ENCODE data around the gene OR2L13.
"Not testable (repeated sequence)": the region's sequence is repeated elsewhere in the genome, so short reads cannot be mapped to it uniquely, and the experiment has no call there.

The OR2L13 gene

DNA sequence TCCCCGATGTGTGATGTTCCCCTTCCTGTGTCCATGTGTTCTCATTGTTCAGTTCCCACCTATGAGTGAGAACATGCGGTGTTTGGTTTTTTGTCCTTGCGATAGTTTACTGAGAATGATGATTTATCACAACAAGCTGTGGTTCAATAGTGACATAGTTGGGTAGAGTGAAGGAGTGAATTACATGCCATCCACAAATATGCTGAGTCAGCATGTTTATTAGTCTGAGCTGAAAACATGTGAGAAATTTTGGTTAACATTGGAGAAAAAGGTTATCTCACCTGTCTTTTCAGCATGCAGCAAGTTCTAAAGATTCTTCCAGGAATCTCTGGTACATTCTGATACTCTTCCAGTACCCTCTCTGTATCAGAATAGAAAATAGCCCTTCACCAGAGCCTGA, 29.4 kb upstream of the OR2L13 start:
- no peak for DNase-seq (ENCODE audit: low spot score)
- TF ChIP-seq, protein P1, sequence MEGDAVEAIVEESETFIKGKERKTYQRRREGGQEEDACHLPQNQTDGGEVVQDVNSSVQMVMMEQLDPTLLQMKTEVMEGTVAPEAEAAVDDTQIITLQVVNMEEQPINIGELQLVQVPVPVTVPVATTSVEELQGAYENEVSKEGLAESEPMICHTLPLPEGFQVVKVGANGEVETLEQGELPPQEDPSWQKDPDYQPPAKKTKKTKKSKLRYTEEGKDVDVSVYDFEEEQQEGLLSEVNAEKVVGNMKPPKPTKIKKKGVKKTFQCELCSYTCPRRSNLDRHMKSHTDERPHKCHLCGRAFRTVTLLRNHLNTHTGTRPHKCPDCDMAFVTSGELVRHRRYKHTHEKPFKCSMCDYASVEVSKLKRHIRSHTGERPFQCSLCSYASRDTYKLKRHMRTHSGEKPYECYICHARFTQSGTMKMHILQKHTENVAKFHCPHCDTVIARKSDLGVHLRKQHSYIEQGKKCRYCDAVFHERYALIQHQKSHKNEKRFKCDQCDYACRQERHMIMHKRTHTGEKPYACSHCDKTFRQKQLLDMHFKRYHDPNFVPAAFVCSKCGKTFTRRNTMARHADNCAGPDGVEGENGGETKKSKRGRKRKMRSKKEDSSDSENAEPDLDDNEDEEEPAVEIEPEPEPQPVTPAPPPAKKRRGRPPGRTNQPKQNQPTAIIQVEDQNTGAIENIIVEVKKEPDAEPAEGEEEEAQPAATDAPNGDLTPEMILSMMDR (IDR thresholded peaks at IDR 0.05; ENCODE audit: extremely low read depth, missing control alignments): no peak

DNA sequence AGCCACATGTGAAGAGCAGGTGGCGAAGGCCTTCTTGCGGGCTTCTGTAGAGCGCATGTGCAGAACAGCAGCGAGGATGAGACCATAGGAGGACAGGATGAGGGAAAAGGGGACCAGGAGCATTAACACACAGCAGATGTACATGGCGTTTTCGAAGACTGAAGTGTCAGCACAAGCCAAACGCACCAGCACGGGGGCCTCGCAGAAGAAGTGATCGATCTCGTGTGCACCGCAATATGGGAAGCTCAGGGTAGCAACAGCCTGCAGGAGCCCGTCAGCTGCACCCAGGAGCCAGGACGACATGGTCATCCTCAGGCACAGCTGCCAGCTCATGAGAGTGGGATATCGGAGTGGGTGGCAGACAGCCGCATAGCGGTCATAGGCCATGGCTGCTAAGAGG, 11.1 kb upstream of the OR2L13 start:
- not testable (repeated sequence) for DNase-seq (ENCODE audit: low spot score)

DNA sequence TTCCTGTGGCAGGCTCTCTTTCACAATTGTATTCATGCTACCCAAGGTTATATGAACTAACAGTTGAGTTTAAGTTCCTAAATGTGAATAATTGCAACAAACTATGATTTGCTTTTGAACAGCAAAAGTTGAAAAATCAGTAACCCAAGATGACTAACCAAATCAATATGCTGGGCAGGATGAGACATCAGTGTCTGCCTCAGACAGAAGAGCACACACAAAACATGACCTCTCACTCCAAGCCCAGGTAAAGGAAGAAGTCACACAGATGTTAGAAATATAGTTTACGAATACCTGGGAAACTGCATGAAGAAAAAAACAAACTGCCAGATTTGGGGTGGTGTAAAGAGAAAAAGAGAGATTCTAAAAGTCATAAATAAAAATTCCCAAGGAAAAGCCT, 3.5 kb downstream of the OR2L13 start:
- DNase-seq (ENCODE audit: low spot score): no peak
- TF ChIP-seq, protein P1 (IDR thresholded peaks at IDR 0.05; ENCODE audit: extremely low read depth, missing control alignments): no peak

DNA sequence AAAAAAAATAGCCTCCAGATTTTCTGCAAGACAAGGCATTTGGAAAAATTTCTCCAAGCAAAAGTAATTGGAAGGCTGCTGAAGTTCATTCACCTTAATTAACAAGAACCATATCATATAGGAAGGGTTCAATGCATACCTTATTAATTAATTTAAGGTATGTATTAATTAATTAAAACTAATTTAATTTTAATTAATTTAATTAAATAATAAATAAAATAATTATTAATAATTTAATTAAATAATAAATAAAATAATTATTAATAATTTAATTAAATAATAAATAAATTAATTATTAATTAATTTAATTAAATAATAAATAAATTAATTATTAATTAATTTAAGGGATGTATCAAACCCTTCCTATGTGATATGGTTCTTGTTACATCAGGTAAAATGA, 7.9 kb downstream of the OR2L13 start:
- TF ChIP-seq, protein P1 (IDR thresholded peaks at IDR 0.05; ENCODE audit: extremely low read depth, missing control alignments): no peak
- no peak for DNase-seq (ENCODE audit: low spot score)

DNA sequence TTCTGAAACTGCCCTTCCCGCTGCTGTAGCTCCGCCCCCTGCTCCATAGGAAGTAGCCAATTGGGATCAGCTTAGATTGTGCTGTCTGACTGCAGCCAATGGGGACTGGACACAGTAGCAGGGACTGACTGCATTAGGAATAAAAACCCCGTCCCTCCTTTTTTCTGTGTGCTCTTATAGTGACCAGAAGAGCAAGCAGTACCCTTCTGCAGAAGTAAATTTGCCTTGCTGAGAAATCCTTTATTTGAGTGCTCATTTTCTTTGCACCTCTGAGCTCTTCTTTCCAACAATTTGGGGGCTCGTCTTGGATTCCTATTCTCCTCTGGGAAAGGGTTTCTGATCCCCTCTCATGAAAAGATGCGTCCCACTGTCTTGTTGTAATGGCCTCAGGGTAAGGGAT, 16.2 kb downstream of the OR2L13 start:
- TF ChIP-seq, protein P1 (IDR thresholded peaks at IDR 0.05; ENCODE audit: extremely low read depth, missing control alignments): no peak
- no peak for DNase-seq (ENCODE audit: low spot score)

DNA sequence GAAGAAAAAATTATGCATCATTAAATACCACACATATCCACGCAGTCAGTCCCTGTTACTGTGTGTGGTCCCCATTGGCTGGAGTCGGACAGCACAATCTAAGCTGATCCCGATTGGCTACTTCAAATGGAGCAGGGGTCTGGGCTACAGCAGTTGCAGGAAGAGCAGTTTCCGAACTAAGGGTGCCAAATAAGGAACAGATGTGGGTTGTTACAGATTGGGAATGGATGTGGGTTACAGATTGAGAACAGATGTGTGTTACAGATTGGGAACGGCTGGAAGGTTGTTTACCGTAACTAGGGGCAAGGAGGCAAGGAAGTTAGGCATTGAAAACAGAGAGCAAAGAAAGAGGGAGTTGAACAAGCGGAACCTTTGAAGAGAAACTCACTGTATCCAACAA, 19.9 kb downstream of the OR2L13 start:
- TF ChIP-seq, protein P1 (IDR thresholded peaks at IDR 0.05; ENCODE audit: extremely low read depth, missing control alignments): no peak
- no peak for DNase-seq (ENCODE audit: low spot score)

DNA sequence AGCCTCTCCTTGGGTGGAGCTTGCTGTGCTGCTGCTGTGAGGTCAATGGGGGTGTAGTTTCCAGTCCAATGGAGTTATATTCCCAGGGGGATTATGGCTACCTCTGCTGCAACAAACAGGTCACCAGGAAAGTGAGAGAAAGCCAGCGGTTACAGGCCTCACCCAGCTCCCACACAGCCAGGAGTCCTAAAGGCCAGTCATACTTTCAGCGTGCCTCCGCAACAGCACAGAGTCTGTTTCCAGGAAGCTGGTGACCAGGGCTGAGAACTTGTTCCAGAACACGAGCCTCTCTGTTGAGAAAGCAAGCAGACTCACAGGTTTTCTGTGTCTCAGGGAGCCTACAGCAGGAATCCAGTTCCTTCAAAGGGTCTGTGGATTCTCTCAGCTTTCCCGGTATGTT, 32.7 kb downstream of the OR2L13 start:
- TF ChIP-seq, protein P1 (IDR thresholded peaks at IDR 0.05; ENCODE audit: extremely low read depth, missing control alignments): no peak
- no peak for DNase-seq (ENCODE audit: low spot score)

DNA sequence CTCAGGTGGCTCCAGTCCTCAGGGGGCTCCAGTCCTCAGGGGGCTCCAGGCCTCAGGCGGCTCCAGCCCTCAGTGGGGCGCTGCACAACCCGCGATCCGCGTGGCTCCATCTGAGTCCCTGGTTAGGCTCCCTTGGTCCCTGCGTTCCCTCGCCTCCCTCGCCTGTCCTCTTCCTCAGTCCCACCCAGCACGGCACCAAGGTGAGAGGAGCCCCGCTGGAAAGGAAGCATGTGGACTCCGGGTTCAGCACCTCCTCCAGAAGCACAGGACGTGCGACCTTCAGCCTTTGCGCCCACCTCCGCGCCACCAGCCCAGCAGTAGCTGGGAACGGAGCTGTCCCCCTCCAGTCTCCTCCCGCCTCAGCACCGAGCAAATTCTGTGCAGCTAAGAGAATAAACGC, 41.8 kb downstream of the OR2L13 start:
- no peak for DNase-seq (ENCODE audit: low spot score)
- TF ChIP-seq, protein P1 (IDR thresholded peaks at IDR 0.05; ENCODE audit: extremely low read depth, missing control alignments): no peak

All from GM20000 (cell line).